Ovary (tissue), 9 donors: ENCODE data around the gene TMEM176B. TPM values are rescaled to one million over a fixed set of nuclear protein-coding genes. Genes with fewer than 3 reads are reported as not detected.
"Not testable (repeated sequence)": the region's sequence is repeated elsewhere in the genome, so short reads cannot be mapped to it uniquely, and the experiment has no call there.

Experiments
- DNase-seq, 5 donors: peaks; one replicate each; pipeline ENCODE4 v3.0.0-alpha.2; 2019 to 2020
- H3K27ac ChIP-seq, 2 donors: fragments of 200-600 bp; one replicate each; pipeline versions ENCODE4 v1.5.1 to v1.8.0; 2019 to 2022
- H3K27me3 ChIP-seq: fragments of 200-600 bp; one replicate; pipeline ENCODE4 v1.8.0; 2022
- H3K36me3 ChIP-seq: fragments of 200-600 bp; sonication (generic); one replicate; pipeline ENCODE4 v1.5.1; 2019
- H3K4me1 ChIP-seq: one replicate; pipeline ENCODE4 v1.8.1; 2013; ENCODE audit warnings: mild to moderate bottlenecking, moderate library complexity; ENCODE audit not compliant: insufficient read depth
- H3K4me3 ChIP-seq: fragments of 200-600 bp; sonication (generic); one replicate; pipeline ENCODE4 v1.5.1; 2017
- H3K9me3 ChIP-seq, 2 donors: fragments of 200-600 bp in 1 of 2; sonication (generic) in 1 of 2; one replicate each; pipeline versions ENCODE4 v1.5.1 to v1.8.1; 2013 to 2019; ENCODE audit warnings: mild to moderate bottlenecking in 1 of 2, moderate library complexity in 1 of 2
- CTCF ChIP-seq, 3 donors: fragments of 450-650 bp in 2 of 3; fragments of 200-600 bp in 1 of 3; IDR thresholded peaks; one replicate each; pipeline versions ENCODE4 v1.5.1 to v1.8.0; 2016 to 2022; ENCODE audit warnings: antibody characterized with exemption in 3 of 3, mild to moderate bottlenecking in 1 of 3
- EP300 ChIP-seq: sonication (generic); formaldehyde crosslinking; IDR thresholded peaks from one replicate; pipeline ENCODE4 v1.6.1; 2017; ENCODE audit warnings: antibody characterized with exemption
- POLR2A ChIP-seq: fragments of 450-650 bp; IDR thresholded peaks from one replicate; pipeline ENCODE4 v1.6.1; 2017; ENCODE audit warnings: antibody characterized with exemption, mild to moderate bottlenecking, moderate library complexity
- WGBS, 3 donors: extraction: QIAGEN DNeasy Blood & Tissue Kit in 1 of 3; methylation state at CpG; one replicate each; pipeline versions ENCODE4 v1.1.5 to v1.1.7; 2013 to 2017; 5-methylcytosine and 5-hydroxymethylcytosine counted together
- intact Hi-C, 4 donors: fragments of 100-400 bp; cut with DNase I; formaldehyde crosslinking; loops; one replicate each; pipeline versions ENCODE4 v1.11.0 to v1.15.1; 2022 to 2023
- polyA plus RNA-seq, 2 donors: library from polyadenylated mRNA; stranded (reverse); fragments of 200-250 nt in 1 of 2; fragments of 350-450 nt in 1 of 2; fragmentation: Illumina TruSeq in 1 of 2; extraction: RNeasy Lipid Tissue Mini Kit (QIAGEN cat#74804) in 1 of 2; gene quantifications; one replicate each; pipeline ENCODE4 v1.2.3, GENCODE V29; 2013 to 2014
- total RNA-seq, 7 donors: library from RNA; depleted of rRNA in 2 of 7; stranded (reverse); fragments of >200 nt in 2 of 7; fragmentation: NEBNext Ultra II Directional in 3 of 7; extraction: Animal tissue kit (Norgen Biotek cat#: 25700) in 3 of 7; gene quantifications; one replicate each; pipeline versions ENCODE4 v1.1.0 to v1.2.4, GENCODE V29; 2016 to 2023
- donor health status: DM: no; HTN: no; CAD: no; lungs with moderate emphysema.
- donor health status: DM: no; HTN: no; CAD: no.
- donor health status: Bipolar disorder and iron deficiency.
- donor health status: DM: yes; HTN: yes; CAD: no.
- donor health status: DM: no; HTN: no; CAD: no.
- donor health status: DM: yes; HTN: yes; CAD: no.

Gene TMEM176B
- total and polyA plus RNA-seq, 9 donors, result 86.7 to 145 (median 131) TPM

DNA sequence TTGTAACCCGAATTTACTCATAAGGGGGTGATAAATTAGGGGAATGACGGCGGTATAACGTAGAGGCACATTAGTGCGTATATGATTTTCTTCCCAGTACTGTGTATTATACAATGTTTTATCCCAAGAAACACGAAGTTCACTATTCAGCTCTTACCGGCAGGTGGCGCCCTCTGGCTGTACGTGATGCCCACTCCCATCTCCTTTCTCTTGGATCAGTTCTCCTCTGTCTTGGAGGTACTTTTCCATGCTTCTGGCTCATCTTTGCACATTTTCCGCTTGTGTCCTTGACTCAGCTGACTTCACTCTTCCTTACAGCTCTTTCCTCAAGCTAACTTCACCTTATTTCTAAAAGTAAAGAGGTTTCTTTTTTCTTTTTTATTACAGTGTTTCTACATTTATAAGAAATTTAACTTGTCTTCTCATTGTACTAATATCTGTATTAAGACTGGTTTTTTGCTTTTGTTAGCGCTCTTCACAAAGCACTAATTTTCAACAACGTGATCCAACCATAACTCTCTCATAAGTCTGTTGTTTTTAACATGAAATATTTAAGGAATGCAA lies 21.3 kb downstream of the TMEM176B start:
- intact Hi-C loops, result loop anchor here in 2 of 4 donors (2.0 to 10.0 kb wide), 3 partner anchors 83 to 98 kb away; no protein-coding TSS in a partner anchor
- Histone ChIP-seq H3K9me3 (no peaks in the 10 kb centered on the region), H3K36me3 (no peaks in the 10 kb centered on the region), H3K4me3 (no peak overlapping the region), H3K27ac (no peak overlapping the region), H3K4me1 (no peaks in the 10 kb centered on the region), H3K27me3 (no peaks in the 10 kb centered on the region)
- 3 to 5% (median 3%) methylated on average over 12 of the region's 12 CpGs for WGBS, 3 donors
- TF ChIP-seq EP300 (no peak), CTCF (IDR thresholded peaks at IDR 0.05) (peak; percentile 70 to 87 (median 86)), POLR2A (no peak)
- peak; percentile 81 to 92 (median 91) for DNase-seq

- intact Hi-C loops, result loop anchor here in 2 of 4 donors (2.0 to 10.0 kb wide), 3 partner anchors 84 to 99 kb away; no protein-coding TSS in a partner anchor
- no peak overlapping the region for H3K4me3 ChIP-seq
- H3K4me1 ChIP-seq, result no peaks in the 10 kb centered on the region
- no peak for DNase-seq
- no peaks in the 10 kb centered on the region for H3K9me3 ChIP-seq
- H3K27me3 ChIP-seq, result no peaks in the 10 kb centered on the region
- TF ChIP-seq CTCF (IDR thresholded peaks at IDR 0.05) (no peak), EP300 (no peak), POLR2A (no peak)
- 49 to 55% (median 53%) methylated on average over 8 of the region's 8 CpGs for whole genome bisulfite sequencing, 3 donors
- H3K27ac ChIP-seq, result no peak overlapping the region
- H3K36me3 ChIP-seq, result no peaks in the 10 kb centered on the region
Measured at GRCh38 chr7:150778014-150778737, 22.0 kb downstream of the TMEM176B start.

GRCh38 chr7:150774131-150774530 lies 26.0 kb downstream of the TMEM176B start:
- not testable (repeated sequence) for DNase-seq, H3K9me3 ChIP-seq, H3K27ac ChIP-seq, H3K36me3 ChIP-seq, H3K4me1 ChIP-seq, H3K4me3 ChIP-seq, H3K27me3 ChIP-seq
- intact Hi-C loops, result loop anchor here in 1 of 4 donors (10.0 kb wide), 1 partner anchor 101 kb away; no protein-coding TSS in a partner anchor
- 88 to 93% (median 92%) methylated on average over 1 of the region's 1 CpG for WGBS, 3 donors

GRCh38 chr7:150769768-150770167 lies 30.4 kb downstream of the TMEM176B start:
- WGBS, 3 donors, result 88 to 91% (median 88%) methylated on average over 4 of the region's 4 CpGs
- no peak for TF ChIP-seq EP300
- TF ChIP-seq POLR2A, result no peak
- no peak for TF ChIP-seq CTCF (IDR thresholded peaks at IDR 0.05)

GRCh38 chr7:150766334-150766709 lies 33.8 kb downstream of the TMEM176B start:
- no peak overlapping the region for H3K27ac ChIP-seq
- no peaks in the 10 kb centered on the region for H3K9me3 ChIP-seq
- no peaks in the 10 kb centered on the region for H3K27me3 ChIP-seq
- TF ChIP-seq POLR2A (no peak), EP300 (no peak), CTCF (IDR thresholded peaks at IDR 0.05) (no peak)
- no peak overlapping the region for H3K4me3 ChIP-seq
- DNase-seq, result no peak
- no peaks in the 10 kb centered on the region for H3K36me3 ChIP-seq
- intact Hi-C loops, result no loop called here
- no peaks in the 10 kb centered on the region for H3K4me1 ChIP-seq

More at GRCh38 chr7:150769768-150770167, 30.4 kb downstream of the TMEM176B start:
- no peak overlapping the region for H3K27ac ChIP-seq
- no peak overlapping the region for H3K4me3 ChIP-seq
- H3K36me3 ChIP-seq, result no peaks in the 10 kb centered on the region
- no peaks in the 10 kb centered on the region for H3K4me1 ChIP-seq
- no peak for DNase-seq
- H3K27me3 ChIP-seq, result no peaks in the 10 kb centered on the region
- H3K9me3 ChIP-seq, result no peaks in the 10 kb centered on the region
- intact Hi-C loops, result loop anchor here in 1 of 4 donors (10.0 kb wide), 1 partner anchor 105 kb away; no protein-coding TSS in a partner anchor
